GM12865 (cell line): ENCODE results near the gene SERINC4.

Source experiments
- DNase-seq: peaks from one replicate; pipeline ENCODE4 v3.0.0; 2010; ENCODE audit warnings: low read depth
- H3K4me3 ChIP-seq: 2 replicates; pipeline ENCODE4 v1.5.1; 2011; ENCODE audit warnings: mild to moderate bottlenecking, low read depth, low read length, control low read depth
- TF ChIP-seq, protein P1 (sequence below): IDR thresholded peaks from 2 replicates; pipeline ENCODE4 v1.5.1; 2011; ENCODE audit warnings: low read length, control low read depth, low read depth, inconsistent platforms; ENCODE audit not compliant: insufficient read depth; ENCODE audit errors: missing control alignments

SERINC4 gene

GRCh38 chr15:43793647-43794046 is 6.4 kb downstream of the SERINC4 start:
- H3K4me3 ChIP-seq: peak overlapping the region; percentile 97
- TF ChIP-seq, protein P1, sequence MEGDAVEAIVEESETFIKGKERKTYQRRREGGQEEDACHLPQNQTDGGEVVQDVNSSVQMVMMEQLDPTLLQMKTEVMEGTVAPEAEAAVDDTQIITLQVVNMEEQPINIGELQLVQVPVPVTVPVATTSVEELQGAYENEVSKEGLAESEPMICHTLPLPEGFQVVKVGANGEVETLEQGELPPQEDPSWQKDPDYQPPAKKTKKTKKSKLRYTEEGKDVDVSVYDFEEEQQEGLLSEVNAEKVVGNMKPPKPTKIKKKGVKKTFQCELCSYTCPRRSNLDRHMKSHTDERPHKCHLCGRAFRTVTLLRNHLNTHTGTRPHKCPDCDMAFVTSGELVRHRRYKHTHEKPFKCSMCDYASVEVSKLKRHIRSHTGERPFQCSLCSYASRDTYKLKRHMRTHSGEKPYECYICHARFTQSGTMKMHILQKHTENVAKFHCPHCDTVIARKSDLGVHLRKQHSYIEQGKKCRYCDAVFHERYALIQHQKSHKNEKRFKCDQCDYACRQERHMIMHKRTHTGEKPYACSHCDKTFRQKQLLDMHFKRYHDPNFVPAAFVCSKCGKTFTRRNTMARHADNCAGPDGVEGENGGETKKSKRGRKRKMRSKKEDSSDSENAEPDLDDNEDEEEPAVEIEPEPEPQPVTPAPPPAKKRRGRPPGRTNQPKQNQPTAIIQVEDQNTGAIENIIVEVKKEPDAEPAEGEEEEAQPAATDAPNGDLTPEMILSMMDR: no peak
- DNase-seq: no peak

DNA sequence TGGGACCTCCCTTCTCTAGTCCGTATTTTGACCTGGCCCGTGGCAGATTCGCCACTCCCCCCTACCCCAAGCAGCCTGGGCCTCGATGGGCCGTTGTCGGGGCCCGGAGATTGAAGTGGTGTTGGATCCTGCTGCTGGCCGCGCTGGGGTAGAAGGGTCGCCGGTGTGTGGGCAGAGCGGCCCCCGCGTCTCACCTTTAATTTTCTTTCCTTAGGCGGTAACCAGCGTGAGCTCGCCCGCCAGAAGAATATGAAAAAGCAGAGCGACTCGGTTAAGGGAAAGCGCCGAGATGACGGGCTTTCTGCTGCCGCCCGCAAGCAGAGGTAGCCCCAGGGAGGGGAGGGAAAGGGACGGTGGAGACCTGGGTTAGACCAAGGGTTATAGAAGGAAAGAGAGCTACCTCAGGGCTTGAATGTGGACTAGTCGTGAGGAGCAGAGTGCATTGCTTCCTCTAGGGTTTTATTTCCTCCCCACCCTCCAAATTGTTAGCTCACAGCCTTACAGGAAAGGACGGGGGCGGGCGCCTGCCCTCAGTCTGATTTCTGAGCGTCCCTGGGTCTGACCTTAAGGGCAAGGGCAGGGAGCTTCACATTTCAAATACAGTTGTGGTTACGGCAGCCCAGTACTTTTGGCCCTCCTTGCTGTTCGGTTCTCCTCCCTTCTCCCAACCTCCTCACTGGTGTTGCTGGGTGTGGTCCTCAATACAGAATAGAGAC is 7.1 kb downstream of the SERINC4 start:
- peak overlapping the region; percentile 97 for H3K4me3 ChIP-seq
- DNase-seq: peak; percentile 49
- TF ChIP-seq, protein P1: no peak

DNA sequence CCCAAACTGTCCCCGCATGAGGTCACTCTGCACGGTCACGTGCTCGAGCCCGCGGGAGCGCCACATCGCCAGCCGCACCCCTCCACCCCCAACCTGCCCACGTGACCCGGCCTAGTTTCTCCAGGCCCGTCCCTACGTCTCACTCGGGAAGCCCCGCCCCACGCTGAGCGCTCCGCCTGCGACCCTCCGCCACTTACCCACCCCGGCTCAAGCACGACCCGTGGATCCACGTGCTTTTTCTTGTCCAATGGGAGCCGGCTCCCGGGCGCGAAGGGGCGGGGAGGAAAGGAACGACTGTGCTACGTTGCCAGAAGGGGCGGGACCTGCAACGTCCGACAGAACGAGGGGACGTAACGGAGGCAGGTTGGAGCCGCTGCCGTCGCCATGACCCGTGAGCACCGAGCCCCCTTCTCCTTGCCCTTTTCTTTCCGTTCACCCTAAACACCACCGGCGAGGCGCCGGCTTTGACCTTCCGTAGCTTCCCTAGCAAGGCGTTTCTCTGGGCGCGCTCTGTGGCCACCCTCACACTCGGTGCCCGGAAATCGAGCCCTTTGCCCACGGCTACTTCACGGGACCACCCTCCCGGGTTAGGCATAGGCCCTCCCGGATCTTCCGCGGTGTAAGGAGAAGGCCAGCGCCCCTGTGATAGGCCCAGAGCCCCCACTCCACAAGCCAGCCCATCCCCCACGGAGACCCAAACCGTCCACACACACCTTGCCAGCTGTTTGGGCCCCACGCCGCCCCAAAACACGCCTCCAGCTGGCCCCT is 7.8 kb downstream of the SERINC4 start, which contains the start of gene SERF2:
SERF2 (plus strand) TSS at position 328 of the 768 bp plus-strand sequence; CDS start at position 385, 57 bp downstream.
- DNase-seq: peak; percentile 100
- TF ChIP-seq, protein P1: no peak
- peak within 1 kb of the TSS; percentile 97 for H3K4me3 ChIP-seq

DNA sequence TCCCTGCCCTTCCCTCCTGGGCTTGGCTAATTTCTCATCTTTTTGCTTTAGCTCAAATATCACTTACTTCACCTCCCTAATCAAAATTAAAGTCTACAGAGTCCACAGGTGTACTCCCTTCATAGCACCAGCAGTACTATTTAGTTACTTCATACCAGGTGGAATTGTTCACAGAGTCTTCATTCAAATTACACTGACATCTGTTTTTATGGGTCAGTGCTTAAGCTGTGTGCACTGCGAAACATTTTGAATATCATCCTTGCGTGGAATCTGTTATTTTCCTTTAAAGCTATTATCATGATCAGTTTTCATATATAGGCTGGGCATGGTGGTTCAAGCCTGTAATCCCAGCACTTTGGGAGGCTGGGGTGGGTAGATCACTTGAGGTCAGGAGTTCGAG is 10.6 kb downstream of the SERINC4 start:
- no peak for DNase-seq
- TF ChIP-seq, protein P1: no peak
- H3K4me3 ChIP-seq: no peak overlapping the region

DNA sequence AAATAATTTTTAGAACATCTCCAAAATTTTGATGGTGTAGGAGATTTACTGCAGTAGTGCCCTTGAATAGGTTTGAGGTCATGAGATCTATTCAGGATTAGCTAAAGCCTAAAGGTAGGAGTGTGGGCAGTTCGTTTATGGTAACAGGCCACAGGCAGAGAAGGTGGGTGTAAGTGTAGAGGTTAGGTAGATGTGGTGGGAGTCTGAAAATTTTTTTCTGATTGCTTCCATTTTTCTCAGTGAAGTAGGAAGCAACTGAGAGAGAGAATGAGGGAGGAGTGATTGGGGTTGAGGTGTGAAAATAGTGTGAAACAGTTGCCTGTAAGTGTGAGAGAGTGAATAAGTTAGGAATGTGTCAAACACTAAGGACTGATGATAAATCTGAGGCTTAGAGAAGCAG is 21.0 kb downstream of the SERINC4 start:
- no peak for DNase-seq
- TF ChIP-seq, protein P1: no peak
- no peak overlapping the region for H3K4me3 ChIP-seq

DNA sequence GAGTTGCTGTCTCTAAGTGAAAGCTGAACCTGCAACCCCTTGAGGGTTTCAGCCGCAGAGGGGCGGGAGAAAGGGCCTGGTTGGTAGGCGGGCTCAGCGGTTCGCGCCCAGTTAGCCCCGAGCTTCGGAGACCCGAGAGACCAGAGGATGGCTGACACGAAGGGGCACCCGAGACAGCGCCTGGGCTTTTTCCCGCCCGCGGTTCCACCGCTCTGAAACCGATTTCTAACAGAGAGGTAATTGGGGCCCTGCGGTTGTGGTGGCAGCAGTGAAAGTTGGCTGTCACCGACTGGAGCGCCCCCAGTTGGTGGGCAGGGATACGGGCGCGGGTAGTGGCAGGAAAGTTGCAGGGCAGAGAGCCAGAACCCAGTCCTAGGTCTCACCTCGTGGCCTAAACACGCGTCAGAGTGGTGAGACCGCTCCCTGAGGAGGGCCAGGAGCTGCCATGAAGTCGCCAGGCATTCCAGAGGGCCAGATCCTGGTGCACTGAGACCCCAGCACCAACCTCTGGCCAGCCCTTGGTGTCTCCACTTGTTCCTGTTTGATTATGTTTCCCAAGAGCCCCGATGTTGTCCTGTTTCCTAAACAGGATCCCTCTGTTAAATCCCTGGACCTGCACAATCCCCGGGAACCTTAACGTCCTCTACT is 22.6 kb downstream of the SERINC4 start:
- peak overlapping the region; percentile 70 for H3K4me3 ChIP-seq
- TF ChIP-seq, protein P1: peak; percentile 86
- DNase-seq: peak; percentile 93
